HUES64 (cell line): ENCODE measurements around the gene CADPS.

Experiments
- H3K27ac ChIP-seq: 2 replicates; pipeline ENCODE4 v1.7.0; 2013; ENCODE audit warnings: low read depth, low read length, inconsistent platforms
- H3K27me3 ChIP-seq: 2 replicates; pipeline ENCODE4 v1.6.1; 2013; ENCODE audit warnings: mild to moderate bottlenecking, low read length; ENCODE audit not compliant: insufficient read depth
- H3K36me3 ChIP-seq: 2 replicates; pipeline ENCODE4 v1.6.1; 2013; ENCODE audit warnings: mild to moderate bottlenecking, low read length; ENCODE audit not compliant: insufficient read depth
- H3K4me1 ChIP-seq: 2 replicates; pipeline ENCODE4 v1.6.1; 2013; ENCODE audit warnings: mild to moderate bottlenecking, low read length, moderate library complexity; ENCODE audit not compliant: insufficient read depth
- H3K4me3 ChIP-seq: 2 replicates; pipeline ENCODE4 v1.5.1; 2013; ENCODE audit warnings: mild to moderate bottlenecking, low read length, moderate library complexity
- H3K9ac ChIP-seq: 2 replicates; pipeline ENCODE4 v1.6.1; 2013; ENCODE audit warnings: mild to moderate bottlenecking, low read depth, low read length
- H3K9me3 ChIP-seq: 2 replicates; pipeline ENCODE4 v1.6.1; 2013; ENCODE audit warnings: low read depth, low read length; ENCODE audit not compliant: insufficient read depth
- whole genome bisulfite sequencing: fragments of 150-250, 120-280 bp; methylation state at CpG from one replicate; pipeline ENCODE4 v1.1.7; 2013; ENCODE audit warnings: missing lambda C conversion rate; 5-methylcytosine and 5-hydroxymethylcytosine counted together

Gene CADPS

GRCh38 chr3:62749130-62749529 is 126.1 kb downstream of the CADPS start:
- Histone ChIP-seq H3K9me3 (no peaks in the 10 kb centered on the region), H3K4me3 (no peak overlapping the region), H3K36me3 (no peaks in the 10 kb centered on the region), H3K27ac (no peak overlapping the region), H3K4me1 (no peaks in the 10 kb centered on the region), H3K27me3 (no peaks in the 10 kb centered on the region), H3K9ac (no peak overlapping the region)
- WGBS, result 92% methylated on average over 4 of the region's 4 CpGs

GRCh38 chr3:62737449-62737848 is 137.8 kb downstream of the CADPS start:
- Histone ChIP-seq H3K9ac (no peak overlapping the region), H3K4me1 (no peaks in the 10 kb centered on the region), H3K4me3 (no peak overlapping the region), H3K36me3 (no peaks in the 10 kb centered on the region), H3K27ac (no peak overlapping the region), H3K27me3 (no peaks in the 10 kb centered on the region), H3K9me3 (no peaks in the 10 kb centered on the region)
- WGBS, result 86% methylated on average over 3 of the region's 3 CpGs

- WGBS, result 100% methylated on average over 1 of the region's 1 CpG
- no peak overlapping the region for H3K9ac ChIP-seq
Observed at GRCh38 chr3:62735510-62735909, 139.7 kb downstream of the CADPS start.

GRCh38 chr3:62732183-62732904 is 142.9 kb downstream of the CADPS start:
- Histone ChIP-seq H3K9me3 (no peaks in the 10 kb centered on the region), H3K27me3 (no peaks in the 10 kb centered on the region), H3K36me3 (no peaks in the 10 kb centered on the region), H3K4me1 (peaks cover 11% of the 10 kb centered on the region; the same call in 1 of the 2 replicates), H3K4me3 (no peak overlapping the region), H3K27ac (no peak overlapping the region), H3K9ac (no peak overlapping the region)
- WGBS, result 94% methylated on average over 5 of the region's 5 CpGs

More at GRCh38 chr3:62735510-62735909, 139.7 kb downstream of the CADPS start:
- no peak overlapping the region for H3K4me3 ChIP-seq
- no peaks in the 10 kb centered on the region for H3K36me3 ChIP-seq
- H3K27me3 ChIP-seq, result no peaks in the 10 kb centered on the region
- H3K9me3 ChIP-seq, result no peaks in the 10 kb centered on the region
- no peak overlapping the region for H3K27ac ChIP-seq
- H3K4me1 ChIP-seq, result no peaks in the 10 kb centered on the region

- WGBS, result 88% methylated on average over 5 of the region's 5 CpGs
Observed at GRCh38 chr3:62727981-62728380, 147.2 kb downstream of the CADPS start.

GRCh38 chr3:62727536-62727935 is 147.7 kb downstream of the CADPS start:
- whole genome bisulfite sequencing, result 50% methylated on average over 1 of the region's 1 CpG
- no peaks in the 10 kb centered on the region for H3K27me3 ChIP-seq
- no peaks in the 10 kb centered on the region for H3K9me3 ChIP-seq
- no peak overlapping the region for H3K4me3 ChIP-seq
- H3K36me3 ChIP-seq, result no peaks in the 10 kb centered on the region
- no peak overlapping the region for H3K9ac ChIP-seq
- peaks cover 36% of the 10 kb centered on the region for H3K4me1 ChIP-seq
- no peak overlapping the region for H3K27ac ChIP-seq

More at GRCh38 chr3:62727981-62728380, 147.2 kb downstream of the CADPS start:
- Histone ChIP-seq H3K4me1 (peaks cover 36% of the 10 kb centered on the region), H3K36me3 (no peaks in the 10 kb centered on the region), H3K27ac (no peak overlapping the region), H3K4me3 (no peak overlapping the region), H3K9me3 (no peaks in the 10 kb centered on the region), H3K27me3 (no peaks in the 10 kb centered on the region), H3K9ac (no peak overlapping the region)

- Histone ChIP-seq H3K4me3 (no peak overlapping the region), H3K4me1 (peaks cover 36% of the 10 kb centered on the region), H3K27ac (no peak overlapping the region), H3K9me3 (no peaks in the 10 kb centered on the region), H3K9ac (no peak overlapping the region), H3K27me3 (no peaks in the 10 kb centered on the region), H3K36me3 (no peaks in the 10 kb centered on the region)
- WGBS, result 95% methylated on average over 4 of the region's 4 CpGs
Observed at GRCh38 chr3:62724503-62724902, 150.7 kb downstream of the CADPS start.

GRCh38 chr3:62723914-62724217 is 151.3 kb downstream of the CADPS start:
- Histone ChIP-seq H3K4me3 (no peak overlapping the region), H3K9me3 (no peaks in the 10 kb centered on the region), H3K4me1 (peaks cover 36% of the 10 kb centered on the region), H3K36me3 (no peaks in the 10 kb centered on the region), H3K27me3 (no peaks in the 10 kb centered on the region), H3K9ac (no peak overlapping the region), H3K27ac (no peak overlapping the region)
- WGBS, result 88% methylated on average over 1 of the region's 1 CpG

GRCh38 chr3:62723166-62723913 is 151.9 kb downstream of the CADPS start:
- WGBS, result 63% methylated on average over 13 of the region's 13 CpGs
- Histone ChIP-seq H3K4me1 (peaks cover 39% of the 10 kb centered on the region), H3K36me3 (no peaks in the 10 kb centered on the region), H3K27ac (no peak overlapping the region), H3K4me3 (no peak overlapping the region), H3K9ac (no peak overlapping the region), H3K9me3 (no peaks in the 10 kb centered on the region), H3K27me3 (no peaks in the 10 kb centered on the region)

GRCh38 chr3:62722344-62722743 is 152.9 kb downstream of the CADPS start:
- no peaks in the 10 kb centered on the region for H3K36me3 ChIP-seq
- no peak overlapping the region for H3K9ac ChIP-seq
- no peak overlapping the region for H3K27ac ChIP-seq
- H3K27me3 ChIP-seq, result no peaks in the 10 kb centered on the region
- no peaks in the 10 kb centered on the region for H3K9me3 ChIP-seq
- no peak overlapping the region for H3K4me3 ChIP-seq
- H3K4me1 ChIP-seq, result peaks cover 33% of the 10 kb centered on the region

GRCh38 chr3:62718515-62719320 is 156.5 kb downstream of the CADPS start:
- 64% methylated on average over 6 of the region's 6 CpGs for WGBS

More at GRCh38 chr3:62718515-62719320, 156.5 kb downstream of the CADPS start:
- Histone ChIP-seq H3K9me3 (no peaks in the 10 kb centered on the region), H3K27me3 (no peaks in the 10 kb centered on the region), H3K27ac (no peak overlapping the region), H3K4me1 (peaks cover 16% of the 10 kb centered on the region), H3K36me3 (no peaks in the 10 kb centered on the region), H3K4me3 (no peak overlapping the region), H3K9ac (no peak overlapping the region)
